HG02981 (cell line): ENCODE measurements around the gene KCNH6.

Source experiments
- ATAC-seq: cut with Tn5 transposase; IDR thresholded peaks from one replicate; pipeline ENCODE4 v1.9.1; 2021; ENCODE audit warnings: mild to moderate bottlenecking, moderate library complexity; ENCODE audit not compliant: unreplicated experiment

KCNH6 gene

GRCh38 chr17:63533433-63534077 is 10.4 kb downstream of the KCNH6 start:
- ATAC-seq: no peak

- ATAC-seq: no peak
Measured at GRCh38 chr17:63534078-63534570, 11.0 kb downstream of the KCNH6 start.

- no peak for ATAC-seq
Measured at GRCh38 chr17:63534816-63535455, 11.8 kb downstream of the KCNH6 start.

- no peak for ATAC-seq
Measured at GRCh38 chr17:63535640-63536039, 12.5 kb downstream of the KCNH6 start.

GRCh38 chr17:63537001-63537400 is 13.8 kb downstream of the KCNH6 start:
- ATAC-seq: no peak

- ATAC-seq: no peak
Measured at GRCh38 chr17:63537991-63538692, 15.0 kb downstream of the KCNH6 start.

- ATAC-seq: no peak
Measured at GRCh38 chr17:63538693-63539595, 15.8 kb downstream of the KCNH6 start.

GRCh38 chr17:63540590-63540989 is 17.4 kb downstream of the KCNH6 start:
- no peak for ATAC-seq

GRCh38 chr17:63542218-63542545 is 19.0 kb downstream of the KCNH6 start:
- ATAC-seq: no peak

- no peak for ATAC-seq
Measured at GRCh38 chr17:63542942-63543821, 20.0 kb downstream of the KCNH6 start.

GRCh38 chr17:63543822-63544420 is 20.8 kb downstream of the KCNH6 start:
- no peak for ATAC-seq

- ATAC-seq: no peak
Measured at GRCh38 chr17:63544467-63545301, 21.5 kb downstream of the KCNH6 start.

- ATAC-seq: no peak
Measured at GRCh38 chr17:63546308-63547082, 23.3 kb downstream of the KCNH6 start.

- ATAC-seq: no peak
Measured at GRCh38 chr17:63547083-63547523, 23.9 kb downstream of the KCNH6 start.

GRCh38 chr17:63549289-63549945 is 26.3 kb downstream of the KCNH6 start:
- ATAC-seq: peak; percentile 3

GRCh38 chr17:63549946-63550816 is 27.0 kb downstream of the KCNH6 start, which contains the start of gene DCAF7:
DCAF7 (plus strand) TSS chr17:63550477; CDS start chr17:63550678, 201 bp downstream.
- peak; percentile 92 for ATAC-seq
